Amygdala (tissue), 56 donors: ENCODE results near the gene TEDDM1.
"Not testable (repeated sequence)": the region's sequence is repeated elsewhere in the genome, so short reads cannot be mapped to it uniquely, and the experiment has no call there.

Experiments
- DNase-seq, 56 donors: peaks; one replicate each; lab custom pipeline; 2025; lab: John Stamatoyannopoulos, UW

TEDDM1 gene

GRCh38 chr1:182383934-182384333, 16.5 kb downstream of the TEDDM1 start:
- no peak for DNase-seq

DNA sequence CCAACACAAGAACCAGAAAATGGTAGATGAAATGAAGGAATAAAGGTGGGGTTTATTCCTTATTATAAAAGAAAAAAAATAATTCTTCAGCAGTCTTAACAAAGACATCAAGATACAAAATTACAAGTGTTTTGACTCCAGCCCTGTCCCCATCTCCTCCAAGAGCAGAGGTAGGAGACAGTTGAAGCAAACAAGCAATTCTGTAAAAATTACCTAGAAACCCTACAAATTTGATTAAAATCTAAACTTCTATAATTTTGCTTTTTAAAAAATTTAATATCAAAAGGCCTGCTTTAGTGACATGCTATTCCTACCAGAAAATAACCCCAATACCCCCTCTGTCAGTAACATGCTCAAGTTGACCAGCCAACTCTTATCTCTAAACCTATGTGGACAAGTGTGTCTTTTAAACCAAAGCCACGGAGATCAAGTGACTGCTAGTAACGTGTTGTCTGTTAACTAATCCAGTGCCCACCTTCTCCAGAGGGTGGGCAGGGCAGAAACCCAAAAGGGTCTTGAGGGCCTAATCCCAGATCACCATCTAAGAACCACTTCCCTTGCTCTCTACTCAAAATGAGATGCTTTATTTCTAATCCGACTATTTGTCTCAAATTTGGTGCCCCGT, 17.3 kb downstream of the TEDDM1 start:
- DNase-seq: no peak

- DNase-seq: peak in 1 of 56 donors; percentile 15
Measured at GRCh38 chr1:182381962-182382819, 18.3 kb downstream of the TEDDM1 start.

GRCh38 chr1:182380199-182380598, 20.3 kb downstream of the TEDDM1 start:
- no peak for DNase-seq

- not testable (repeated sequence) for DNase-seq
Measured at GRCh38 chr1:182379781-182380180, 20.7 kb downstream of the TEDDM1 start.

DNA sequence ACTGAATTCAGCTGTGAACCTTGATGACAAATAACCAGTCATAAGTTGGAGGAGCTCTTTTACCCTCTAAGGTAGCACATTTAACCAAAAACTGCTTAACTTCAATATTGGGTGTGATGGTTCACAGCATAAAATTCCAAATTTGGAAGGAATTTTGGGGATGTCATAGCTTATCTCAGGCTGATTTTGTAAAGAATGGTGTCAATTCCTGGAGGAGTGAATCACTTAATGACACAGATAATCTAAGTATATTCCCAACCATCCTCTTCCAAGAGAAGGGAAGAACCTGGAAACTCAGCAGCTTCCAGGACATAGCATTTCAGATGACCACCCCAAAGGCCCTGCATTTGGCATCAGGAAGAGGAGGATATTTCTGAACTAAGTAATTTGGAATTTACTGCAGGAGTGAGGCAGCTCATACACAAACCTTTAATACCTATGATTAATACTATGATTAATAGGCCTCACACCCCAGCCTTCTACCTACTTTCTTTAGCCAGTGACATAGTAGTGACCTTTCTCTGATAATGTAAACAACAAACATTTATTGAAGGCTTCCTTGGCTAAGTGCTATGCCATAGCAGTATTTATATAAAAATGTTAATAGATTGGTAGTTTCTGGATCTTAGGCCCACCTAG, 23.4 kb downstream of the TEDDM1 start:
- no peak for DNase-seq

- DNase-seq: no peak
Measured at GRCh38 chr1:182374101-182374834, 26.2 kb downstream of the TEDDM1 start.

- DNase-seq: no peak
Measured at GRCh38 chr1:182370532-182370931, 29.9 kb downstream of the TEDDM1 start.

GRCh38 chr1:182368903-182369302, 31.6 kb downstream of the TEDDM1 start:
- DNase-seq: no peak

DNA sequence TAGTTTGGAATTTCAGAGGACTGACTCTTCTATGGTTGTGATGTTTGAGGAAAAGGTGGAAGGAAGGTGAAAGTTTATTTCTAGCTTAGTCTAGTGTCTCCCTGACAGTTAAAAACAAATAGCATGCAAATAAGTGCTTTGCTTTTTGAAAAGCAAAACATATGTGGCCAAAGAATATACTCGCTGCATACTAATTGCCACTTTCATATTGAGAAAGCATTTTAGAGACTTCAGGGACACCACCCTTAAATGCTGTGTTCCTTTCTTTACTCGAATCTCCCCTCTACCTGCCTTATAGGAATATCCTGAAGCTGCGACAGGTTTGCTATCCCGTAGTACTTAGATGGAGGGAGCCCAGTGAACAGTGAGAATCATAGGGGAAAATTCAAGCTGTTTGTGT, 32.1 kb downstream of the TEDDM1 start:
- DNase-seq: no peak

- no peak for DNase-seq
Measured at GRCh38 chr1:182367926-182368325, 32.5 kb downstream of the TEDDM1 start.

DNA sequence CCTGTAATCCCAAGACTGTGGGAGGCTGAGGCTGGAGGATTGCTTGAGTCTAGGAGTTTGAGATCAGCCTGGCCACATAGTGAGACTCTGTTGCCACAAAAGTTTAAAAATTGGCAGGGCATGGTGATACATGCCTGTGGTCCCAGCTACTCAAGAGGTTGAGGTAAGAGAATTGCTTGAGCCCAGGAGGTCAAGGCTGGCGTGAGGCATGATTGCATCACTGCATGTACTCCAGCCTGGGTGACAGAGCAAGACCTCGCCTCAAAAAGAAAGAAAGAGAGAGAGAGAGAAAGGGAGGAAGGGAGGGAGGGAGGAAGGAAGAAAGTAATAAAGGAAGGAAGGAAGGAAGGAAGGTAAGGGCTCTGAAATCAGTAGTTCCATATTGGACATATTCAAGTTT, 33.9 kb downstream of the TEDDM1 start:
- DNase-seq: no peak

- no peak for DNase-seq
Measured at GRCh38 chr1:182359645-182360044, 40.8 kb downstream of the TEDDM1 start.

DNA sequence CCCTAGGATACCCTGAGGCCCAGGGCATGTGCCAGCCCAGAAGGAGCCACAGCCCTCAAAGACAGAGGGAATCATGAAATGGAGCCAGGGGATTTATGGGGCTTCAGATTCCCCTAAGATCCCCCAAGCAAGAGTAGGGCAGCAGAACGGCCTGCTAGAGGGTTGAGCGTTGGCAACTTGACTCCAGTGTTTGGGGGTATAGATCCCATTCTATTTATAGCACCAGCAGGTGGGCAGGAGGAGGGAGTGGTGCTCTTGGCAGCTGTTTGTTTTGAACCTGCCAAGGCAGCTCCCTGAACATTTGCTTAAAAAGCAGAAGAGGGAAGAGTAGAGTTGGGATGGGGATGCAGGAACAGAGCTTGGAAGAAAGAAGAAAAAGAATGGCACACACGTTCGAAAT, 42.6 kb downstream of the TEDDM1 start:
- DNase-seq: no peak

- no peak for DNase-seq
Measured at GRCh38 chr1:182357171-182357570, 43.3 kb downstream of the TEDDM1 start.

- DNase-seq: no peak
Measured at GRCh38 chr1:182355723-182356098, 44.8 kb downstream of the TEDDM1 start.

DNA sequence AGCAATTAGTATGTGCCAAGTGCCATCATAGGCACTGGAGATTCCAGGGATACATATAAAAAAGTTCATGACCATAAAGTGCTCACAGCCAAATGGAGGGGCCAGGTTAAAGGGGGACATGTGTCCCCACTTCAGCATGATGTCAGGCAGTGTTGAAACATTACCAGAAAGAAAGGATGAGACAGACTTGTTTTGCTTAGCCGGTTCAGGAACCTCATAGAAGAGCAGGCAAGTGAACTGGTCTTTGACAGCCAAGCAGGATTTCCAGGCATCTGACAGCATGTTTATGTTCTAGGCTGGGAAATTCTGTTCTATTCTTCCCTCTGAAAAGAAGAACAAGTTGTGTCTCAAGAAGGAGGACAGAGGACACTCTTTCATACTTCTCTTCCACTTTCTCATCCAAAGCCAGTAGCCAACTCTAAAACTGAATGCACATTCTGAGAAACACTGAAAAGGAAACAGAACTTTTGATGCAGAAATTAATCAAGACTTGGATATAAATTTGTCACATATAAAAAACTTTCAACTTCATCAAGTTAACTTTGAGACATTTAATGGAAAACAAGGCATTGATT, 48.6 kb downstream of the TEDDM1 start:
- DNase-seq: no peak

DNA sequence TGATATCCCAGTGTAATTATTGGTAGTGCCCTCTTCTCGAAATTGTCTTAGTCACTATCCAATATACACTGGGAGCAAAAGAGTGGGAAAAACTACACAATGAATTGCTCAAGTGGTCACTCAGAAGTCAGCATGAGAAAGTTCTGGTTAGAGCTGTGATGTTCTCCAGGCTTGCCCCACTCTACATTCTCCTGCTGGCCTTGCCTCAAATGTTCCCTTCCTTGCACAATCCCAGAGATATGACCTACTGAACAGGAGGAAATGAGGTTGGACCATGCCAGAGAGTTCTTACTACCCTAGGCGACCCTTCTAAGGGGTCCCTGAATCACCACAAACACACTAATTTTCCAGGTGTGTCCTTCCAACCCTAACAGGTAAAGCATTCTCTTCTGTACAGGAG, 49.6 kb downstream of the TEDDM1 start:
- no peak for DNase-seq

GRCh38 chr1:182348961-182349747, 51.3 kb downstream of the TEDDM1 start:
- DNase-seq: peak in 2 of 56 donors; percentile 5 to 16
